HG03064 (cell line): ENCODE results near the gene PBLD.
"Not testable (repeated sequence)": the region's sequence is repeated elsewhere in the genome, so short reads cannot be mapped to it uniquely, and the experiment has no call there.

Source experiments
- ATAC-seq: cut with Tn5 transposase; IDR thresholded peaks from one replicate; pipeline ENCODE4 v1.9.1; 2021; ENCODE audit warnings: low read depth; ENCODE audit not compliant: unreplicated experiment

Gene PBLD

GRCh38 chr10:68331455-68332258 lies 1.1 kb downstream of the PBLD start, which contains the start of gene HNRNPH3:
TSS of gene HNRNPH3 (plus strand) at chr10:68332064. CDS start at chr10:68337222, 5,158 bp downstream.
- ATAC-seq: peak; percentile 68

DNA sequence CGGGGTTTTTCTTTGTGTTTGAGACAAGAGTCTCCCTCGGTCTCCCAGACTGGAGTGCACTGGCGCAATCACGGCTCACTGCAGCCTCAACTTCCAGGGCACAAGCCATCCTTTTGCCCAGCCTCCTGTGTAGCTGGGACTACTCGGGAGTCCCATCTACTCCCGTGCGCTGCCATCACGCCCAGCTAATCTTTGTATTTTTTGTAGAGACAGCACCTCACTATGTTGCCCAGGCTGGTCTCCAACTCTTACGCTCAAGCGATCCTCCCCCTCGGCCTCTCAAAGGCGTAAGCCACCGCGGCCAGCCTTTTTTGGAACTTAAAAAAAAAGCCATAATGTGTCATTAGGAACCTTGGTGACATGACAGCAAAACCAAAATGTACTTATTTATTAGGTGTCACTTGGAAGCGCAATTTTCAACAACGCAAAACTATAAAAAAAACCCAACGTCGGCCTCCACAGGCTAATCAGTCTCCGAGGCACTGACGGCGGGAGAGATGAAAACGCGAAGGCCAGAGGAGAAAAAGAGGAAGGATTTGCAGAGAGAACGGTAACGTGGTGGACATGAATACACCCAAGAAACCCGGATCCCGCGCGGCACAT lies 1.8 kb downstream of the PBLD start:
- ATAC-seq: no peak

- no peak for ATAC-seq
These were observed 3.2 kb downstream of the PBLD start for GRCh38 chr10:68329506-68329861.

- ATAC-seq: no peak
These were observed 4.6 kb downstream of the PBLD start for GRCh38 chr10:68327889-68328786.

- not testable (repeated sequence) for ATAC-seq
These were observed 8.3 kb downstream of the PBLD start for GRCh38 chr10:68324396-68324795.

GRCh38 chr10:68318331-68319059 lies 14.2 kb downstream of the PBLD start:
- ATAC-seq: no peak

- ATAC-seq: no peak
These were observed 17.1 kb downstream of the PBLD start for GRCh38 chr10:68315582-68315981.

GRCh38 chr10:68314930-68315329 lies 17.8 kb downstream of the PBLD start:
- ATAC-seq: not testable (repeated sequence)

- ATAC-seq: no peak
These were observed 22.2 kb downstream of the PBLD start for GRCh38 chr10:68310531-68310930.

DNA sequence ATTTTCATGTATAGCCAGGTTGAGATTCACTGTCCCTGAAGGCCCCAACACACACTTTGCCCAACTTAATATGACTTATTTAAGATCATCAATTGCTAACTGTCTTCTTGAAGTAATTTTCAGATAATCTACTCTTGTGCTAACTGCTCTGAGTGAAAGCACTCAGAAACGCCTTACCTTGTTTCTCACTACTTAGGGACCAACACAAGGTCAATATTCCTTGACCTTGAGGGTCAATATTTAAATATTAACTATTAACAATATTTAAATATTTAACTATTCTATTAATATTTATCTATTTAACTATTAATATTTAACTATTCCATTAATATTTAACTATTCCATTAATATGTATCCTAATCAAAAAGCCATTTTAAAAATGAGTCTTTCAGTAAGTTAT lies 26.9 kb downstream of the PBLD start:
- no peak for ATAC-seq

GRCh38 chr10:68303849-68304412 lies 28.8 kb downstream of the PBLD start:
- ATAC-seq: no peak

- no peak for ATAC-seq
These were observed 29.9 kb downstream of the PBLD start for GRCh38 chr10:68302871-68303270.

DNA sequence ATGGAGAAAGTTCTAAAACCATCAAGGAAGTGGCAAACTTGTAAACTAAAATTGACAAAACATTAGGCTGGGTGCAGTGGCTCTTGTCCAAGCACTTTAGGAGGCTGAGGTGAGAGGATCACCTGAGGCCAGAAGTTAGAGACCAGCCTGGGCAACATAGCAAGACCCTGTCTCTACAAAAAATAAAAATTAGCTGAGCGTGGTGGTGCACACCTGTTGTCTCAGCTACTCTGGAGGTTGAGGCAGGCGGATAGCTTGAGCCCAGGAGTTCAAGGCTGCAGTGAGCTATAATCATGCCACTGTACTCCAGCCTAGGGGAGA lies 30.3 kb downstream of the PBLD start:
- peak; percentile 28 for ATAC-seq

- ATAC-seq: peak; percentile 72
These were observed 30.8 kb downstream of the PBLD start for GRCh38 chr10:68301790-68302502.

- ATAC-seq: no peak
These were observed 31.4 kb downstream of the PBLD start for GRCh38 chr10:68301301-68301700.

DNA sequence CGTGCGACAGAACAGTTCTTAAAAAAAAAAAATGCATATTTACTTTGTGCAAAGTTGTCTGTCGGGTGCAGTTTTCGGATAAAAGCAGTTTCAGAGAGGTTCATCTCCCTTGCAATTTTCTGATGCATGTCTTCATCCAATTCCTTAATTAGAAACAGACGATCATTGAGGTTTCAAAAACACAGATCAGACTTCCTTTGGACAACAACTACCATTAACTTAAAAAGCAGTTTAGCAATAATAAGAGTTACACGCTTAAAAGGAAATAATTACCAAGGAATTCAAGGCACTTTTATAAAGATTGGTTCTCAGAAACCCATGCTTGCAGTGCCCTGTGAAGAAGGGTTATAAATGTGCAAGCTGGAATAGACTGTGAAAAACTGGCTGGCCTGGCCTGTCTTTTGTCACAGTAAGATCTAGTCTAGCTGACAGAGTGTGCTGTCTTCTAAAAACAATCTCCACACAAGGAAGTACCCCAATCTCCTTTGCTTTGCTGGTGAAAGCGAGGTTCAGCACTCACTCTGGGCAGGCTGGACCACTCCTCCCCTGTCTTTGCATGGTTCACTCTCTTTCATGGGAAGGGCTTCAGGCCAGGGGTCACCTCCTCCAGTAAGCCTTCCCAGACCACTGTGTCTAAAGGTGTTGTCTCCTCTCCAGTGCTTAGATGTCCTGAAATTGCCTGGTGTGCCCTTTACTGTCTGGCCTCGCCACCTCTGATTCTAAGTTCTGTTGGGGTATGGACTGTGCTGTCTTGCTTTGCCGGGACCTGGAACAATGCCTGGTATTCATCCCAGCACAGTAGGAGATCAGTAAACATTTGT lies 35.7 kb downstream of the PBLD start:
- ATAC-seq: no peak

DNA sequence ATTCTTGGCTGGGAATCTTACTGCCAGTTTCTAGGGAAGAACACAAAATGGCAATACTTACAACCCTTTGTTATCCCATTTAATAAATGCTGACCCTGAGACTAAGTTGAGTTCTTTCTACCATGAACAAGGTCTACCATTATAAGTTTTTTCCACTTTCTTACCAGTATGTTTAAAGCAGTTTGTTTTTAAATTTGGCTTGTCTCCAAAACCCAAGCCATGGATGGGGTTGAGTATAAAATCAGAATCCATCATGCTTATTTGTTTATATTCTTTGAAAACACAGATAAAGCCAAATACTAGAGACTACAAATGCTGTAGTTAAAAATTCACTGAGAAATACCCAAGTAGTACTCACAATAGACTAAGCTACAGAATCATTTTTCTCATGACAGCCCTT lies 42.0 kb downstream of the PBLD start:
- ATAC-seq: no peak

DNA sequence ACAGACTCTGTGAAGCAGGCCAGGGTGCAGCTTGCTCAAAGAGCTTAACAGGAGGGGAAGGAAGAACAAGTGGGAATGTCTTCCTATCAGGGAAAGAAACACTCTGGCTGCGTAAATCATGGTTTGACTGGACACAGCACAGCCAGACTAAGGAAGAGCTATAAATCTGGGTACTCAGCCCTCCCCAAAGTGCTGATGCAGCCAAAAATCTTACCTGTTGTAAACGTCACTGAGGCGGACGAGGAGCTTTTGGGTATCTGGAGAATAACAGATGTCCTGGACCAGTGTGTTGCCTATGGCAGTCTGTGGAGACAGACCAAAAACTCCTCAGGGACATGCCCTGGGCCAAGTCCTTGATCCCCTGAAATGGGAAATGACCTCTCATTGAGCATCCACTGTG lies 44.0 kb downstream of the PBLD start:
- ATAC-seq: no peak
